ENCODE measurements around the gene MTPN.

DNA sequence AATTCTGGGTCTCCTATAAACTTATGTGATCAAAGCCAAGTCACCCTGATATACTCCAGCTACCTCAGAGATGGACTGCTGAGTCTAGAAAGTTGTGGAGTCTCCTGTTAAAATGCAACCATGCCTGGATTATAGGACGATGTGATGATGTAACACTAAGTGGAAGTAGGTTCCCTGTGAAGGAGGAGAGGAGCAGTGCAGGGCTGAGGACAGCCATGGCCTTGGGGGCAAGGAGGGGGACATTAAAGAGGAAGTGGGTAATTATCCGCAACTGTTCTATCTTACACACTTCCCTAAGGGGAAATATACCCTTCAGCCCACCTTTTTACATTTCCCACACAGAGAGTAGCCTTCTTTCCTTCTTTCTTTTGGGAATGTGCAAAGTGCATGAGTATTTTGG, 63.8 kb downstream of the MTPN start:
- no peak for TF ChIP-seq POLR2A (IDR thresholded peaks at IDR 0.05)
- TF ChIP-seq, protein P1, sequence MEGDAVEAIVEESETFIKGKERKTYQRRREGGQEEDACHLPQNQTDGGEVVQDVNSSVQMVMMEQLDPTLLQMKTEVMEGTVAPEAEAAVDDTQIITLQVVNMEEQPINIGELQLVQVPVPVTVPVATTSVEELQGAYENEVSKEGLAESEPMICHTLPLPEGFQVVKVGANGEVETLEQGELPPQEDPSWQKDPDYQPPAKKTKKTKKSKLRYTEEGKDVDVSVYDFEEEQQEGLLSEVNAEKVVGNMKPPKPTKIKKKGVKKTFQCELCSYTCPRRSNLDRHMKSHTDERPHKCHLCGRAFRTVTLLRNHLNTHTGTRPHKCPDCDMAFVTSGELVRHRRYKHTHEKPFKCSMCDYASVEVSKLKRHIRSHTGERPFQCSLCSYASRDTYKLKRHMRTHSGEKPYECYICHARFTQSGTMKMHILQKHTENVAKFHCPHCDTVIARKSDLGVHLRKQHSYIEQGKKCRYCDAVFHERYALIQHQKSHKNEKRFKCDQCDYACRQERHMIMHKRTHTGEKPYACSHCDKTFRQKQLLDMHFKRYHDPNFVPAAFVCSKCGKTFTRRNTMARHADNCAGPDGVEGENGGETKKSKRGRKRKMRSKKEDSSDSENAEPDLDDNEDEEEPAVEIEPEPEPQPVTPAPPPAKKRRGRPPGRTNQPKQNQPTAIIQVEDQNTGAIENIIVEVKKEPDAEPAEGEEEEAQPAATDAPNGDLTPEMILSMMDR (IDR thresholded peaks at IDR 0.05) = no peak
